Measurements from ENCODE around the gene MDM1.

MDM1 gene

GRCh38 chr12:68245180-68246021 lies 86.8 kb downstream of the MDM1 start:
- DNase-seq (ENCODE audit: extremely low read depth in 1 of 2, low read depth in 1 of 2) = no peak

Data from stimulated activated CD8-positive, alpha-beta memory T cell treated with anti-CD3 and anti-CD28 coated beads, Interleukin-7, amount 100 ng/mL, for 48 hours (primary cell).